Nephron progenitor cell (in vitro differentiated cells): ENCODE results near the gene GPR15LG.

Experiments used
- DNase-seq: peaks from one replicate; pipeline ENCODE4 v3.0.0; 2021
- H3K27ac Mint-ChIP-seq: 2 replicates; pipeline ENCODE4 v1.8.0; 2021; ENCODE audit warnings: mild to moderate bottlenecking, moderate library complexity, mixed read lengths
- H3K27me3 Mint-ChIP-seq: 2 replicates; pipeline ENCODE4 v1.8.0; 2021; ENCODE audit warnings: mild to moderate bottlenecking, low read depth, mixed read lengths; ENCODE audit not compliant: poor library complexity
- H3K36me3 Mint-ChIP-seq: 2 replicates; pipeline ENCODE4 v1.8.0; 2021; ENCODE audit warnings: low read depth, mixed read lengths
- H3K4me1 Mint-ChIP-seq: 2 replicates; pipeline ENCODE4 v1.8.0; 2021; ENCODE audit warnings: mixed read lengths
- H3K4me3 Mint-ChIP-seq: 2 replicates; pipeline ENCODE4 v1.8.0; 2021; ENCODE audit warnings: mild to moderate bottlenecking, moderate library complexity, mixed read lengths
- H3K9me3 Mint-ChIP-seq: 2 replicates; pipeline ENCODE4 v1.8.0; 2021; ENCODE audit warnings: mild to moderate bottlenecking, moderate library complexity, mixed read lengths
- CTCF ChIP-seq: fragments of 200-600 bp; sonication (generic); IDR thresholded peaks from 2 replicates; pipeline ENCODE4 v1.5.0; 2021; ENCODE audit warnings: antibody characterized with exemption

GPR15LG gene

GRCh38 chr10:84200537-84201243 is 27.1 kb downstream of the GPR15LG start:
- Mint-ChIP-seq H3K4me1 (no peaks in the 10 kb centered on the region), H3K9me3 (no peaks in the 10 kb centered on the region), H3K27ac (no peak overlapping the region), H3K27me3 (peaks cover 34% of the 10 kb centered on the region), H3K36me3 (no peaks in the 10 kb centered on the region), H3K4me3 (no peak overlapping the region)
- no peak for DNase-seq
- no peak for TF ChIP-seq CTCF

- peaks cover 31% of the 10 kb centered on the region for H3K27me3 Mint-ChIP-seq
- DNase-seq: no peak
Observed at GRCh38 chr10:84201244-84201606, 27.6 kb downstream of the GPR15LG start.

GRCh38 chr10:84201682-84202081 is 28.1 kb downstream of the GPR15LG start:
- Mint-ChIP-seq H3K4me3 (no peak overlapping the region), H3K9me3 (no peaks in the 10 kb centered on the region), H3K36me3 (no peaks in the 10 kb centered on the region), H3K27ac (no peak overlapping the region), H3K27me3 (peaks cover 31% of the 10 kb centered on the region), H3K4me1 (no peaks in the 10 kb centered on the region)
- no peak for DNase-seq
- TF ChIP-seq CTCF: no peak

More at GRCh38 chr10:84201244-84201606, 27.6 kb downstream of the GPR15LG start:
- Mint-ChIP-seq H3K36me3 (no peaks in the 10 kb centered on the region), H3K4me1 (no peaks in the 10 kb centered on the region), H3K27ac (no peak overlapping the region), H3K4me3 (no peak overlapping the region), H3K9me3 (no peaks in the 10 kb centered on the region)
- no peak for TF ChIP-seq CTCF

GRCh38 chr10:84202349-84202748 is 28.7 kb downstream of the GPR15LG start:
- H3K4me1 Mint-ChIP-seq: no peaks in the 10 kb centered on the region
- TF ChIP-seq CTCF: no peak
- no peaks in the 10 kb centered on the region for H3K36me3 Mint-ChIP-seq

GRCh38 chr10:84204122-84204521 is 30.5 kb downstream of the GPR15LG start:
- Mint-ChIP-seq H3K9me3 (no peaks in the 10 kb centered on the region), H3K36me3 (no peaks in the 10 kb centered on the region), H3K4me3 (no peak overlapping the region), H3K27ac (no peak overlapping the region), H3K4me1 (no peaks in the 10 kb centered on the region), H3K27me3 (peaks cover 25% of the 10 kb centered on the region)
- no peak for DNase-seq
- TF ChIP-seq CTCF: peak; percentile 25

More at GRCh38 chr10:84202349-84202748, 28.7 kb downstream of the GPR15LG start:
- no peaks in the 10 kb centered on the region for H3K9me3 Mint-ChIP-seq
- DNase-seq: no peak
- H3K4me3 Mint-ChIP-seq: no peak overlapping the region
- H3K27ac Mint-ChIP-seq: no peak overlapping the region
- H3K27me3 Mint-ChIP-seq: peaks cover 31% of the 10 kb centered on the region

GRCh38 chr10:84204610-84205009 is 31.0 kb downstream of the GPR15LG start:
- Mint-ChIP-seq H3K27me3 (peaks cover 23% of the 10 kb centered on the region), H3K4me3 (no peak overlapping the region)
- no peak for TF ChIP-seq CTCF

More at GRCh38 chr10:84204610-84205009, 31.0 kb downstream of the GPR15LG start:
- Mint-ChIP-seq H3K36me3 (no peaks in the 10 kb centered on the region), H3K4me1 (no peaks in the 10 kb centered on the region), H3K27ac (no peak overlapping the region), H3K9me3 (no peaks in the 10 kb centered on the region)
- no peak for DNase-seq
